ENCODE measurements around the gene ADGRB2. TPM values are rescaled to one million over a fixed set of nuclear protein-coding genes. Genes with fewer than 3 reads are reported as not detected.

ADGRB2 gene
- total RNA-seq, 1 donor from 2014 or later = 0.69 TPM

- ATAC-seq = no peak
- no peak for TF ChIP-seq CTCF (IDR thresholded peaks at IDR 0.05)
- H3K4me1 ChIP-seq = no peaks in the 10 kb centered on the region
- H3K27ac ChIP-seq = no peak overlapping the region
- no peak for DNase-seq
- intact Hi-C loops (cut with DNase I) = no loop called here
- peaks cover 5% of the 10 kb centered on the region for H3K27me3 ChIP-seq
- H3K9me3 ChIP-seq = no peaks in the 10 kb centered on the region
- H3K4me3 ChIP-seq = no peak overlapping the region
- H3K36me3 ChIP-seq = no peaks in the 10 kb centered on the region
These were observed 84.4 kb downstream of the ADGRB2 start for GRCh38 chr1:31679676-31680230.

GRCh38 chr1:31679091-31679490 is 85.0 kb downstream of the ADGRB2 start:
- Histone ChIP-seq H3K4me1 (no peaks in the 10 kb centered on the region), H3K36me3 (no peaks in the 10 kb centered on the region), H3K27me3 (no peaks in the 10 kb centered on the region), H3K4me3 (no peak overlapping the region), H3K27ac (no peak overlapping the region), H3K9me3 (no peaks in the 10 kb centered on the region)
- no peak for ATAC-seq
- TF ChIP-seq CTCF (IDR thresholded peaks at IDR 0.05) = no peak
- DNase-seq = no peak
- intact Hi-C loops (cut with DNase I) = no loop called here

DNA sequence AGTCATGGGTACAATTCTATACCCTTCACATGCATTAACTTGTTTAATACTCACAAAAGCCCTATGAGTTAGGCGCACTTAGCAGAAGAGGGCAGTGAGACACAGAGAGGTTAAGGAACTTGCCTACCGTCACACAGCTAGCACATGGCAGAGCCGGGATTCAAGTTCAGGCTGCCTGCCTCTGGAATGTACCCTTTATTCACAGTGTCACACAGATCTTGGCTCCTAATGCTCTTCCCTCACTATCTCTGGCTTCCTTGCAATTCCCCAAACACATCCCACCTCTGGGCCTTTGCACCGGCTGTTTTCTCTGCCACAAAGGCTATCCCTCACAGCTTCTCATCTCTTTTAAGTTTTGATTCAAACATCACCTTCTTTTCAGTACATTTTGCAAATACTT is 85.5 kb downstream of the ADGRB2 start:
- no peaks in the 10 kb centered on the region for H3K4me1 ChIP-seq
- no peak for TF ChIP-seq CTCF (IDR thresholded peaks at IDR 0.05)
- no peak overlapping the region for H3K27ac ChIP-seq
- intact Hi-C loops (cut with DNase I) = no loop called here
- DNase-seq (no peak), ATAC-seq (no peak)
- H3K4me3 ChIP-seq = no peak overlapping the region
- H3K36me3 ChIP-seq = no peaks in the 10 kb centered on the region
- H3K9me3 ChIP-seq = no peaks in the 10 kb centered on the region
- H3K27me3 ChIP-seq = no peaks in the 10 kb centered on the region

GRCh38 chr1:31677949-31678348 is 86.2 kb downstream of the ADGRB2 start:
- intact Hi-C loops (cut with DNase I) = no loop called here
- no peak overlapping the region for H3K27ac ChIP-seq
- H3K27me3 ChIP-seq = no peaks in the 10 kb centered on the region
- no peak for TF ChIP-seq CTCF (IDR thresholded peaks at IDR 0.05)
- no peaks in the 10 kb centered on the region for H3K36me3 ChIP-seq
- H3K4me1 ChIP-seq = no peaks in the 10 kb centered on the region
- no peaks in the 10 kb centered on the region for H3K9me3 ChIP-seq
- no peak for ATAC-seq
- DNase-seq = no peak
- no peak overlapping the region for H3K4me3 ChIP-seq

GRCh38 chr1:31677401-31677800 is 86.7 kb downstream of the ADGRB2 start:
- no peak for TF ChIP-seq CTCF (IDR thresholded peaks at IDR 0.05)
- no peaks in the 10 kb centered on the region for H3K27me3 ChIP-seq
- no peak overlapping the region for H3K4me3 ChIP-seq
- ATAC-seq (no peak), DNase-seq (no peak)
- H3K9me3 ChIP-seq = no peaks in the 10 kb centered on the region
- H3K4me1 ChIP-seq = no peaks in the 10 kb centered on the region
- no peak overlapping the region for H3K27ac ChIP-seq
- intact Hi-C loops (cut with DNase I) = no loop called here
- no peaks in the 10 kb centered on the region for H3K36me3 ChIP-seq

Small RNA genes within 50 kb of the gene (microRNA-seq; reads per million reads assigned to microRNA genes)
- not detected for gene MIR4254 (ENCODE audit: borderline microRNAs expressed)

Other genes with a start within 250 kb of the ADGRB2 start
- 154 TPM for gene TINAGL1, start 187.8 kb downstream of the ADGRB2 start, total RNA-seq
- gene HCRTR1, start 146.7 kb downstream of the ADGRB2 start, total RNA-seq = not detected
- gene PEF1, start 119.5 kb downstream of the ADGRB2 start, total RNA-seq = 69.9 TPM
- gene COL16A1, start 60.3 kb downstream of the ADGRB2 start, total RNA-seq = 28.9 TPM
- gene SPOCD1, start 51.7 kb upstream of the ADGRB2 start, total RNA-seq = 31.4 TPM
- 244 TPM for gene PTP4A2, start 174.0 kb upstream of the ADGRB2 start, total RNA-seq
- 81.7 TPM for gene KHDRBS1, start 249.5 kb upstream of the ADGRB2 start, total RNA-seq

Measured in upper lobe of right lung (tissue), 1 donor.